Measurements from ENCODE around the gene AEBP2.

- TF ChIP-seq EZH2 (IDR thresholded peaks at IDR 0.05; ENCODE audit: insufficient read depth, poor library complexity, severe bottlenecking) (no peak), EZH2phosphoT487 (IDR thresholded peaks at IDR 0.05; ENCODE audit: insufficient read depth, low read depth) (no peak)
Observed at GRCh38 chr12:19527866-19528265, 88.6 kb downstream of the AEBP2 start.
